DMS53 treated with DMSO at 0.1 percent for 48 hours (cell line): Measurements from ENCODE around the gene PTPRO.

Experiments
- DNase-seq: peaks from one replicate; lab custom pipeline; 2025; ENCODE audit not compliant: unreplicated experiment; lab: John Stamatoyannopoulos, UW

PTPRO gene

GRCh38 chr12:15550793-15551192 is 228.5 kb downstream of the PTPRO start:
- DNase-seq: no peak

- DNase-seq: no peak
Measured at GRCh38 chr12:15555446-15555845, 233.1 kb downstream of the PTPRO start.

GRCh38 chr12:15556411-15557102 is 234.2 kb downstream of the PTPRO start:
- no peak for DNase-seq

GRCh38 chr12:15558915-15559528 is 236.7 kb downstream of the PTPRO start:
- no peak for DNase-seq

- DNase-seq: no peak
Measured at GRCh38 chr12:15561396-15561795, 239.1 kb downstream of the PTPRO start.

GRCh38 chr12:15562263-15562662 is 240.0 kb downstream of the PTPRO start:
- no peak for DNase-seq

- DNase-seq: no peak
Measured at GRCh38 chr12:15563663-15564062, 241.4 kb downstream of the PTPRO start.

- DNase-seq: no peak
Measured at GRCh38 chr12:15574353-15574752, 252.0 kb downstream of the PTPRO start.

GRCh38 chr12:15575671-15576541 is 253.6 kb downstream of the PTPRO start:
- DNase-seq: no peak

GRCh38 chr12:15580431-15580830 is 258.1 kb downstream of the PTPRO start:
- no peak for DNase-seq

GRCh38 chr12:15581006-15581405 is 258.7 kb downstream of the PTPRO start:
- no peak for DNase-seq

- DNase-seq: no peak
Measured at GRCh38 chr12:15583804-15584203, 261.5 kb downstream of the PTPRO start.

GRCh38 chr12:15584366-15585041 is 262.2 kb downstream of the PTPRO start:
- peak; percentile 69 for DNase-seq

- no peak for DNase-seq
Measured at GRCh38 chr12:15589328-15590032, 267.2 kb downstream of the PTPRO start.

GRCh38 chr12:15590180-15590826 is 268.0 kb downstream of the PTPRO start:
- peak; percentile 97 for DNase-seq

GRCh38 chr12:15591811-15592210 is 269.5 kb downstream of the PTPRO start:
- DNase-seq: no peak

GRCh38 chr12:15592934-15593333 is 270.6 kb downstream of the PTPRO start:
- DNase-seq: no peak

GRCh38 chr12:15596174-15596573 is 273.9 kb downstream of the PTPRO start:
- no peak for DNase-seq

GRCh38 chr12:15597125-15597830 is 275.0 kb downstream of the PTPRO start:
- peak; percentile 98 for DNase-seq
